Fibroblast of pulmonary artery (primary cell): Measurements from ENCODE around the gene KRT10.

Experiments
- DNase-seq: peaks from one replicate; pipeline ENCODE4 v3.0.0-alpha.2; 2010; ENCODE audit warnings: low read depth
- H3K4me3 ChIP-seq: replicated peaks from 2 replicates; pipeline ENCODE4 v1.5.1; 2011; ENCODE audit warnings: low read depth, mild to moderate bottlenecking, control low read depth, low read length, moderate library complexity
- CTCF ChIP-seq: IDR thresholded peaks from 2 replicates; pipeline ENCODE4 v1.5.1; 2011; ENCODE audit warnings: mild to moderate bottlenecking, control low read depth, low read length, inconsistent platforms; ENCODE audit errors: missing control alignments

The KRT10 gene

DNA sequence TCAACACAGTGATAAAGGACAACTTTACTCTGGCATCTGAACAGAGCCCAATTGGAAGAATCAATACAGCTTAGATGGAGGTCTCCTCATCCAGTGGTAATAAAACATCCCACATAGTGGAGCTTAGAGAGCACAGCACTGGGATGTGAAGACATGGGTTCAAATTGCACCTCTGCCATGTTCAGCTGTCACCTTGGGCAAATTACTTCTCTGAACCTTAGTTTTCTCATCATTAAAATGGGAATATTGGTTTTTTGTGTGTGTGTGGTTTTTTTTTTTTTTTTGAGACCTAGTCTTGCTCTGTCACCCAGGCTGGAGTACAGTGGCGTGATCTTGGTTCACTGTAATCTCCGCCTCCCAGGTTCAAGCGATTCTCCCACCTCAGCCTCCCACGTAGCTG, 13.6 kb upstream of the KRT10 start:
- DNase-seq = no peak
- no peak for TF ChIP-seq CTCF
- no peak overlapping the region for H3K4me3 ChIP-seq

GRCh38 chr17:40833882-40834281, 11.5 kb upstream of the KRT10 start:
- no peak for DNase-seq
- H3K4me3 ChIP-seq = no peak overlapping the region
- no peak for TF ChIP-seq CTCF

- TF ChIP-seq CTCF = no peak
- H3K4me3 ChIP-seq = no peak overlapping the region
- DNase-seq = no peak
These were observed 10.4 kb upstream of the KRT10 start for GRCh38 chr17:40832840-40833239.

DNA sequence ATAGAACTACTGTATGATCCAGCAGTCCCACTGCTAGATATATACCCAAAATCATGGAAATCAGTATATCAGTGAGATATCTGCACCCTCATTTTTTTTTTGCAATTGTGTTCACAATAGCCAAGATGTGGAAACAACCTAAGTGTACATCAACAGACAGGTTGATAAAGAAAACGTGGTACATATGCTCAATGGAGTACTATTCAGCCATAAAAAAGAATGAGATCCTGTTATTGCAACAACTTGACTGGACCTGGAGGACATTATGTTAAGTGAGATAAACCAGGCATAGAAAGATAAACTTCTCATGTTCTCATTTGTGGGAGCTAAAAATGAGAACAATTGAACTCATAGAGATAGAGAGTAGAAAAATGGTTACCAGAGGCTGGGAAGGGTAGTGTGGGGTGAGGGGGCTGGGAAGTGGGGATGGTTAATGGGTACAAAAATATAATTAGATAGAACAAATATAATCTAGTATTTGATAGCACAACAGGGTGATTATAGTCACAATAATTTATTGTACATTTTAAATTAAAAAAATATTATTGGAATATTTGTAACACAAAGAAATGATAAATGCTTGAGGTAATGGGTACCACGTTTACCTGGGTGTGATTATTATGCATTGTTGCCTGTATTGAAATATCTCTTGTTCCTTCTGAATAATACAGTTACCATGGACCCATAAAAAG, 7.8 kb upstream of the KRT10 start:
- TF ChIP-seq CTCF = no peak
- H3K4me3 ChIP-seq = no peak overlapping the region
- no peak for DNase-seq

- no peak for TF ChIP-seq CTCF
- peak; percentile 29 for DNase-seq
- H3K4me3 ChIP-seq = no peak overlapping the region
These were observed 6.1 kb upstream of the KRT10 start for GRCh38 chr17:40828454-40829044.

- no peak overlapping the region for H3K4me3 ChIP-seq
- peak; percentile 47 for DNase-seq
- no peak for TF ChIP-seq CTCF
These were observed 5.5 kb upstream of the KRT10 start for GRCh38 chr17:40827746-40828453.
